ENCODE data around the gene ANKRD34C.

ANKRD34C gene

DNA sequence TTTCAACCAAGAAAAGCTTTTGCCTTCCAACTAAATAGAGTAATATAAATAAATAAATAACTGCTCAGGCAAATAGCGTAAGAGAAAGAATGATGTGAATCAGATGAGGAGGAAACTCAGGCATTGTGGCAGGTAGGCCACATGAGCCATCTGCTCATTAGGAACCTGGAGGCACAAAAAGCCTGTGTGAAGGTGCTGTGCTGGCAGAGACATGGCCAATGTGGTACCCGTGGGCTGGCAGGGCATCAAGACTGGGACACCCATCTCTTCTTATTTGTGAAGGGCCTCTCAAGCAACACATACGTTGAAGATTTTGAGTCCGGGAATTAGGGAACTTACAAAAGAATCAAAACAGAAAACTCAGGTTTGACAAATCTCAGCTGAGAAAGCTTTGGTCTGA, 9.5 kb downstream of the ANKRD34C start:
- no peak overlapping the region for H3K4me3 ChIP-seq (replicated peaks in 1 of 2; ENCODE audit: low read depth in 2 of 2, low read length in 2 of 2)
- no peak for DNase-seq (ENCODE audit: low read depth in 2 of 2)
- TF ChIP-seq, protein P1, sequence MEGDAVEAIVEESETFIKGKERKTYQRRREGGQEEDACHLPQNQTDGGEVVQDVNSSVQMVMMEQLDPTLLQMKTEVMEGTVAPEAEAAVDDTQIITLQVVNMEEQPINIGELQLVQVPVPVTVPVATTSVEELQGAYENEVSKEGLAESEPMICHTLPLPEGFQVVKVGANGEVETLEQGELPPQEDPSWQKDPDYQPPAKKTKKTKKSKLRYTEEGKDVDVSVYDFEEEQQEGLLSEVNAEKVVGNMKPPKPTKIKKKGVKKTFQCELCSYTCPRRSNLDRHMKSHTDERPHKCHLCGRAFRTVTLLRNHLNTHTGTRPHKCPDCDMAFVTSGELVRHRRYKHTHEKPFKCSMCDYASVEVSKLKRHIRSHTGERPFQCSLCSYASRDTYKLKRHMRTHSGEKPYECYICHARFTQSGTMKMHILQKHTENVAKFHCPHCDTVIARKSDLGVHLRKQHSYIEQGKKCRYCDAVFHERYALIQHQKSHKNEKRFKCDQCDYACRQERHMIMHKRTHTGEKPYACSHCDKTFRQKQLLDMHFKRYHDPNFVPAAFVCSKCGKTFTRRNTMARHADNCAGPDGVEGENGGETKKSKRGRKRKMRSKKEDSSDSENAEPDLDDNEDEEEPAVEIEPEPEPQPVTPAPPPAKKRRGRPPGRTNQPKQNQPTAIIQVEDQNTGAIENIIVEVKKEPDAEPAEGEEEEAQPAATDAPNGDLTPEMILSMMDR (IDR thresholded peaks at IDR 0.05; ENCODE audit: low read depth, low read length), result no peak

DNA sequence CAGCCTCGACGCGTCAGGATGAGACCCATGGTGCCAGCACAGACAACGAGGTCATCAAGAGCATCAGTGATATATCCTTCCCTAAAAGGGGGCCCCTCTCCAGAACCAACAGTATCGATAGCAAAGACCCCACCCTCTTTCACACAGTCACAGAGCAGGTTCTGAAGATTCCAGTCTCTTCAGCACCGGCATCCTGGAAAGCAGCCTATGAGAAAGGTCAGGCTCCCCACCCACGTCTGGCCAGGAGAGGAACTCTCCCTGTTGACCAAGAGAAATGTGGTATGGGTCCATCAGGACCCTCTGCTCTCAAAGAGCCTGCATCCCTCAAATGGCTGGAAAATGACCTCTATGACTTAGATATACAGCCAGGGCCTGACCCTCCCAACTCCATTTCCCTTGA, 11.6 kb downstream of the ANKRD34C start:
- DNase-seq (ENCODE audit: low read depth in 2 of 2), result no peak
- no peak overlapping the region for H3K4me3 ChIP-seq (replicated peaks in 1 of 2; ENCODE audit: low read depth in 2 of 2, low read length in 2 of 2)
- TF ChIP-seq, protein P1 (IDR thresholded peaks at IDR 0.05; ENCODE audit: low read depth, low read length), result no peak

- TF ChIP-seq, protein P1 (IDR thresholded peaks at IDR 0.05; ENCODE audit: low read depth, low read length), result peak; percentile 15
- no peak overlapping the region for H3K4me3 ChIP-seq (replicated peaks in 1 of 2; ENCODE audit: low read depth in 2 of 2, low read length in 2 of 2)
- no peak for DNase-seq (ENCODE audit: low read depth in 2 of 2)
Measured at GRCh38 chr15:79296583-79296982, 14.1 kb downstream of the ANKRD34C start.

DNA sequence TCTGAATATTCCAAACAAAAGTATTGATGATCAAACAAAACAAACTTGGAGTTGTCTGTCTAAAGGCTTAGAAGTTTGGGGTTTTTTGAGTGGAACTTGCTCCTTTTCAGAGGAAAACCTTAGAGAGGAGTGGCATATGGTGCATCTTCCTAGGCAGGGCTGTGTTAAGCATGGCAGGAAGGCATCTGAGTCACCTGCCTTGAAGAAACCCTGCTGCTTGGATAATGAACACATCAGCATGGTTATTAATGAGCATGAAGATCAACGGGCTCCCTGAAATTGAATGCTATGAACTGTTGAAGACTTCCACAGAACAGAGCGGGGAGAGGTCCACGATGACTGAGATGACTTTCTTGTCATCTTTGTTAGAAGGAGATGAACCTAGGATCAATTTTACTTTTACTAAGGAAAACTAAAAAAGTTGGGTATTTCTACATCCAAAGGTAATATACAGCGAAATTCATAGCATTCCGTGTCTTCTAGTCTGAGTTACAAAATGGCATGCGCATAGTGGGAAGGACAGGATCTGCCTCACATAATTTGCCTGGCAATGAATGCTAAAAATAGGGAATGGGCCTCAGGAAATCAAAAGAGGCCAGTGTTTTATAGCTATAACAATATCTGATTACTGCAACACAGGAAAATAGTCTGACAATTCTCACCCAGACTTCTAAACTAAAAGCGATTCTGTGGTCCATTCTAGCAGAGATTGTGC, 16.8 kb downstream of the ANKRD34C start:
- DNase-seq (ENCODE audit: low read depth in 2 of 2), result no peak
- TF ChIP-seq, protein P1 (IDR thresholded peaks at IDR 0.05; ENCODE audit: low read depth, low read length), result no peak
- H3K4me3 ChIP-seq (replicated peaks in 1 of 2; ENCODE audit: low read depth in 2 of 2, low read length in 2 of 2), result no peak overlapping the region

DNA sequence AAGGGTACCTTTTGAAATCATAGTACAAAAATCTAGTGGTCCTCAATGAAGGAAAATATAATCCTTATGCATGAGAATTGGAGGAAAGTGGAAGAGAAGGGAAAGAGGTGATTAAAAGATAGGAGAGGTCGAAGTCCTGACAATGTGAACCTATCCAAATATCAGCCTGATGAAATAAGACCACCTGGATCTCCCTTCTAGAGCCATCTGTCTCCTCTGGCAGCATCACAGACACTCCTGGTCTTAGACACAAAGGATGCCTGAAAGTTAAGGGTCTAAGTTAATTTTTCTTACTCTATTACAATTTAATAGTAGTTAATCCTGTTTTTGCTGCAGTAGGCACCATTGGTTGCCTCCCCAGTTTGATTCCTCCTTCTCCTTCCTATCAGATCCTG, 17.3 kb downstream of the ANKRD34C start:
- no peak overlapping the region for H3K4me3 ChIP-seq (replicated peaks in 1 of 2; ENCODE audit: low read depth in 2 of 2, low read length in 2 of 2)
- DNase-seq (ENCODE audit: low read depth in 2 of 2), result no peak
- TF ChIP-seq, protein P1 (IDR thresholded peaks at IDR 0.05; ENCODE audit: low read depth, low read length), result no peak

- H3K4me3 ChIP-seq (replicated peaks in 1 of 2; ENCODE audit: low read depth in 2 of 2, low read length in 2 of 2), result no peak overlapping the region
- DNase-seq (ENCODE audit: low read depth in 2 of 2), result no peak
- TF ChIP-seq, protein P1 (IDR thresholded peaks at IDR 0.05; ENCODE audit: low read depth, low read length), result no peak
Measured at GRCh38 chr15:79307251-79307650, 24.7 kb downstream of the ANKRD34C start.

DNA sequence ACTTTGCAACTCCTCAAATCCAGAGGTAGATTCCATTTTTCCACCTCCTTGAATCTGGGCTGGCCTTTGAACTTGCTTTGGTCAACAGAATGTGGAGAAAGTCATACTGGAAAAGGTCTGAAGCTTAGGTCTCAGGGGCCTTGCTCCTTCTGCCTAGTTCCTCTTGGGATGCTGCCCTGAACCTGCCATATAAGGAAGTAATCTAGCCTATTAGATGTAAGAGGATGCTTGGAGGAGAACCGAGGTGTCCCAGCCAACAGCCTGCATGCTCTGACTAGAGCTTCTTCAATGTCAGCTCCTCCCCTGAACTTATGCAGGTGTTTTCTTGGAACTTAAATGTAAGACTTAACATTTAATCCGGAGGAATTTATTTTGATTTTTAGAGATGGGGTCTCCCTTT, 26.4 kb downstream of the ANKRD34C start:
- TF ChIP-seq, protein P1 (IDR thresholded peaks at IDR 0.05; ENCODE audit: low read depth, low read length), result no peak
- no peak for DNase-seq (ENCODE audit: low read depth in 2 of 2)
- H3K4me3 ChIP-seq (replicated peaks in 1 of 2; ENCODE audit: low read depth in 2 of 2, low read length in 2 of 2), result no peak overlapping the region
